ENCODE results near the gene ANAPC7.
"Not testable (repeated sequence)": the region's sequence is repeated elsewhere in the genome, so short reads cannot be mapped to it uniquely, and the experiment has no call there.

Gene ANAPC7

GRCh38 chr12:110403146-110403975, at the start of gene ANAPC7:
ANAPC7 (minus strand) TSS chr12:110403708; CDS start chr12:110403627, 81 bp downstream.
- DNase-seq: peak; percentile 89

- no peak for DNase-seq
Measured at GRCh38 chr12:110451263-110451662, 47.8 kb upstream of the ANAPC7 start.

GRCh38 chr12:110449799-110450497, 46.4 kb upstream of the ANAPC7 start, which contains the start of gene ARPC3:
ARPC3 (minus strand) TSS chr12:110450337; CDS start chr12:110450260, 77 bp downstream.
- DNase-seq: peak; percentile 95

GRCh38 chr12:110444455-110444854, 40.9 kb upstream of the ANAPC7 start:
- DNase-seq: no peak

- no peak for DNase-seq
Measured at GRCh38 chr12:110436231-110436630, 32.7 kb upstream of the ANAPC7 start.

- peak; percentile 34 for DNase-seq
Measured at GRCh38 chr12:110431957-110432587, 28.6 kb upstream of the ANAPC7 start.

GRCh38 chr12:110429676-110430075, 26.2 kb upstream of the ANAPC7 start:
- DNase-seq: not testable (repeated sequence)

- DNase-seq: no peak
Measured at GRCh38 chr12:110426406-110426805, 22.9 kb upstream of the ANAPC7 start.

GRCh38 chr12:110424237-110424636, 20.7 kb upstream of the ANAPC7 start:
- no peak for DNase-seq

- no peak for DNase-seq
Measured at GRCh38 chr12:110421701-110422100, 18.2 kb upstream of the ANAPC7 start.

- no peak for DNase-seq
Measured at GRCh38 chr12:110421159-110421661, 17.7 kb upstream of the ANAPC7 start.

GRCh38 chr12:110420644-110421043, 17.1 kb upstream of the ANAPC7 start:
- not testable (repeated sequence) for DNase-seq

- not testable (repeated sequence) for DNase-seq
Measured at GRCh38 chr12:110417113-110417512, 13.6 kb upstream of the ANAPC7 start.

- not testable (repeated sequence) for DNase-seq
Measured at GRCh38 chr12:110410086-110410485, 6.6 kb upstream of the ANAPC7 start.

GRCh38 chr12:110405126-110405662, 1.7 kb upstream of the ANAPC7 start:
- not testable (repeated sequence) for DNase-seq

GRCh38 chr12:110403976-110404682, 621 bp upstream of the ANAPC7 start:
- peak; percentile 85 for DNase-seq

- DNase-seq: no peak
Measured at GRCh38 chr12:110382683-110383082, 20.8 kb downstream of the ANAPC7 start.

GRCh38 chr12:110379631-110380030, 23.9 kb downstream of the ANAPC7 start:
- DNase-seq: no peak

- no peak for DNase-seq
Measured at GRCh38 chr12:110379197-110379596, 24.3 kb downstream of the ANAPC7 start.

GRCh38 chr12:110378131-110378790, 25.2 kb downstream of the ANAPC7 start:
- not testable (repeated sequence) for DNase-seq

- DNase-seq: no peak
Measured at GRCh38 chr12:110373962-110374611, 29.4 kb downstream of the ANAPC7 start.

All from stimulated activated CD8-positive, alpha-beta memory T cell treated with anti-CD3 and anti-CD28 coated beads, Interleukin-4, amount 100 ng/mL, for 48 hours (primary cell).